Activated CD8-positive, alpha-beta memory T cell treated with anti-CD3 and anti-CD28 coated beads, Interleukin-2, amount 50 U/mL, for 4 hours (primary cell): Measurements from ENCODE around the gene RNASEH2C.
"Not testable (repeated sequence)": the region's sequence is repeated elsewhere in the genome, so short reads cannot be mapped to it uniquely, and the experiment has no call there.

Source experiments
- DNase-seq: peaks from one replicate; pipeline ENCODE4 v3.0.0-alpha.2; 2020

The RNASEH2C gene

GRCh38 chr11:65720211-65720934 lies at the start of gene RNASEH2C:
Gene RNASEH2C, minus strand, starts transcription at chr11:65720798. Its CDS starts 40 bp downstream, at chr11:65720758.
- peak; percentile 76 for DNase-seq

- DNase-seq, result not testable (repeated sequence)
Measured at GRCh38 chr11:65767806-65768205, 47.2 kb upstream of the RNASEH2C start.

GRCh38 chr11:65767406-65767805 lies 46.8 kb upstream of the RNASEH2C start:
- DNase-seq, result no peak

- DNase-seq, result no peak
Measured at GRCh38 chr11:65766535-65766934, 45.9 kb upstream of the RNASEH2C start.

GRCh38 chr11:65764434-65764833 lies 43.8 kb upstream of the RNASEH2C start:
- DNase-seq, result no peak

GRCh38 chr11:65762816-65763215 lies 42.2 kb upstream of the RNASEH2C start:
- DNase-seq, result not testable (repeated sequence)

- not testable (repeated sequence) for DNase-seq
Measured at GRCh38 chr11:65762169-65762568, 41.6 kb upstream of the RNASEH2C start.

- DNase-seq, result no peak
Measured at GRCh38 chr11:65745049-65745448, 24.5 kb upstream of the RNASEH2C start.

- DNase-seq, result no peak
Measured at GRCh38 chr11:65744699-65745042, 24.1 kb upstream of the RNASEH2C start.

GRCh38 chr11:65744026-65744698 lies 23.6 kb upstream of the RNASEH2C start:
- DNase-seq, result no peak

GRCh38 chr11:65743681-65744025 lies 23.1 kb upstream of the RNASEH2C start:
- DNase-seq, result no peak

- DNase-seq, result no peak
Measured at GRCh38 chr11:65742353-65742752, 21.8 kb upstream of the RNASEH2C start.

- DNase-seq, result no peak
Measured at GRCh38 chr11:65741185-65741584, 20.6 kb upstream of the RNASEH2C start.

GRCh38 chr11:65739022-65739421 lies 18.4 kb upstream of the RNASEH2C start:
- no peak for DNase-seq

- no peak for DNase-seq
Measured at GRCh38 chr11:65736810-65737209, 16.2 kb upstream of the RNASEH2C start.

- not testable (repeated sequence) for DNase-seq
Measured at GRCh38 chr11:65735111-65735510, 14.5 kb upstream of the RNASEH2C start.

- no peak for DNase-seq
Measured at GRCh38 chr11:65730461-65730860, 9.9 kb upstream of the RNASEH2C start.

GRCh38 chr11:65727865-65728264 lies 7.3 kb upstream of the RNASEH2C start:
- DNase-seq, result no peak

GRCh38 chr11:65726660-65727059 lies 6.1 kb upstream of the RNASEH2C start:
- no peak for DNase-seq

GRCh38 chr11:65722261-65722660 lies 1.7 kb upstream of the RNASEH2C start:
- no peak for DNase-seq

- no peak for DNase-seq
Measured at GRCh38 chr11:65719871-65720210, 757 bp downstream of the RNASEH2C start.

- no peak for DNase-seq
Measured at GRCh38 chr11:65718964-65719492, 1.6 kb downstream of the RNASEH2C start.

GRCh38 chr11:65718531-65718930 lies 2.1 kb downstream of the RNASEH2C start:
- DNase-seq, result no peak

GRCh38 chr11:65717906-65718305 lies 2.7 kb downstream of the RNASEH2C start:
- DNase-seq, result no peak
